GM12873 (cell line): ENCODE results near the gene ARHGEF28.

Experiments used
- CTCF ChIP-seq: IDR thresholded peaks from 2 replicates; pipeline ENCODE4 v1.5.1; 2012; ENCODE audit warnings: low read depth, mild to moderate bottlenecking, moderate library complexity, low read length, control low read depth; ENCODE audit not compliant: insufficient read depth; ENCODE audit errors: missing control alignments

ARHGEF28 gene

GRCh38 chr5:73764996-73765395 lies 139.0 kb downstream of the ARHGEF28 start:
- TF ChIP-seq CTCF, result no peak

- TF ChIP-seq CTCF, result no peak
These were observed 140.9 kb downstream of the ARHGEF28 start for GRCh38 chr5:73766902-73767301.

- no peak for TF ChIP-seq CTCF
These were observed 144.4 kb downstream of the ARHGEF28 start for GRCh38 chr5:73770172-73771025.

- no peak for TF ChIP-seq CTCF
These were observed 148.9 kb downstream of the ARHGEF28 start for GRCh38 chr5:73774924-73775323.

- no peak for TF ChIP-seq CTCF
These were observed 150.4 kb downstream of the ARHGEF28 start for GRCh38 chr5:73776405-73776804.

GRCh38 chr5:73777192-73777591 lies 151.2 kb downstream of the ARHGEF28 start:
- TF ChIP-seq CTCF, result no peak

- TF ChIP-seq CTCF, result no peak
These were observed 154.5 kb downstream of the ARHGEF28 start for GRCh38 chr5:73780302-73781080.
